Astrocyte (in vitro differentiated cells and primary cell): ENCODE results near the gene UVSSA.

Experiments
- EZH2 ChIP-seq: IDR thresholded peaks from 2 replicates; pipeline ENCODE4 v1.6.1; 2012; ENCODE audit warnings: mild to moderate bottlenecking, low read length, inconsistent platforms; ENCODE audit not compliant: insufficient read depth
- TF ChIP-seq, protein P1 (sequence below): IDR thresholded peaks from 2 replicates; pipeline ENCODE4 v1.5.1; 2011; ENCODE audit warnings: low read depth, mild to moderate bottlenecking, inconsistent platforms, low read length, moderate library complexity; ENCODE audit not compliant: insufficient read depth

DNA sequence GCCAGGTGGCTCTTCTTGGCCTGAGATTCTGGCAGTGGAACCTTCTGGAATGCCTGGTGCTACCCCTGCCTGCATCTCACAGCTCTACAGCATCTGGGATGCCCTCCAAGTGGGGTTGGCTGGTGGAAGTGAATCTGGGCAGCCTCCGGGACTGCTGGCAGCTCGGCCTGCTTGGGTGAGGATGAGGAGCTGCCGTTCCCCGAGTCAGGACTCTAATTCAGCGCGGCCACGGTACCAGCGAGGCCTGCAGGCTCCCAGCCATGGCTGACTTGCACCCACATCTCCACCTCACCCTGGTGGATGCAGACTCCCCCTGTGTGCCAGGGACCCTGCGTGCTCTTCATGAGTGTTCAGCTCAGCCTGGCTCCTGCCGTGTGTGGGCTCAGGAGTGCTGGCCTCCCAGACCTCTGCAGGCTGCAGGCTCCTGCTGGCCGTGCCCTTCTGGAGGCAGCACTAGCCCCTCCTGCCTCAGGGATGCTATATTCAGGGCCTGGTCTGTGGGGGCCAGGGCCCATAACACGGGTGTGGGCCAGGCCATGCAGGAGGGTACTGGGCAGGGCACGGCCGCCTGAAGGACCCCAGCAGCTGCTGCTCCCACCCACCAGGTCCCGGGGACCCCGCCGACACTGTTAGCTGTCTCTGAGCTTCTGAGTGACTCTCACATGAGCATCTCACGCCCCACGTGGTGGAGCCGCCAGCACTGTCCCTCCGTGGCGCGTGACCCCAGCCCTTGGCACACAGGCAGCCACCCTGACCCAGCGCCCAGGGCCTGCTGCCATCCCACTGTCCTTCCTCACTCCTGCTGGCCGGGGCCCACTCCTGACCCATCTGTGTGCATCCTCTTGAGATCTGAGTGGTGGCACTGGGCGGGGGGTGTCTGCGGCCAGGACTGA lies 10.6 kb downstream of the UVSSA start:
- TF ChIP-seq, protein P1, sequence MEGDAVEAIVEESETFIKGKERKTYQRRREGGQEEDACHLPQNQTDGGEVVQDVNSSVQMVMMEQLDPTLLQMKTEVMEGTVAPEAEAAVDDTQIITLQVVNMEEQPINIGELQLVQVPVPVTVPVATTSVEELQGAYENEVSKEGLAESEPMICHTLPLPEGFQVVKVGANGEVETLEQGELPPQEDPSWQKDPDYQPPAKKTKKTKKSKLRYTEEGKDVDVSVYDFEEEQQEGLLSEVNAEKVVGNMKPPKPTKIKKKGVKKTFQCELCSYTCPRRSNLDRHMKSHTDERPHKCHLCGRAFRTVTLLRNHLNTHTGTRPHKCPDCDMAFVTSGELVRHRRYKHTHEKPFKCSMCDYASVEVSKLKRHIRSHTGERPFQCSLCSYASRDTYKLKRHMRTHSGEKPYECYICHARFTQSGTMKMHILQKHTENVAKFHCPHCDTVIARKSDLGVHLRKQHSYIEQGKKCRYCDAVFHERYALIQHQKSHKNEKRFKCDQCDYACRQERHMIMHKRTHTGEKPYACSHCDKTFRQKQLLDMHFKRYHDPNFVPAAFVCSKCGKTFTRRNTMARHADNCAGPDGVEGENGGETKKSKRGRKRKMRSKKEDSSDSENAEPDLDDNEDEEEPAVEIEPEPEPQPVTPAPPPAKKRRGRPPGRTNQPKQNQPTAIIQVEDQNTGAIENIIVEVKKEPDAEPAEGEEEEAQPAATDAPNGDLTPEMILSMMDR, result no peak
- TF ChIP-seq EZH2, result no peak
